Astrocyte (in vitro differentiated cells and primary cell): ENCODE data around the gene MAP3K14. TPM values are rescaled to one million over a fixed set of nuclear protein-coding genes. Genes with fewer than 3 reads are reported as not detected.

Source experiments
- DNase-seq: peaks from one replicate; pipeline ENCODE4 v3.0.0-alpha.2; 2010; ENCODE audit warnings: low read depth
- FAIRE-seq: peaks from 2 replicates; lab custom pipeline; 2011; peaks lifted over from hg19 to GRCh38; lab: Jason Lieb, UNC
- H2AFZ ChIP-seq: 2 replicates; pipeline ENCODE4 v1.6.0; 2012; ENCODE audit warnings: low read depth, low read length, inconsistent platforms
- H3K27ac ChIP-seq: 2 replicates; pipeline ENCODE4 v1.5.1; 2011; ENCODE audit warnings: low read depth, low read length, inconsistent platforms
- H3K27me3 ChIP-seq: 2 replicates; pipeline ENCODE4 v1.6.0; 2011; ENCODE audit warnings: low read length, inconsistent platforms; ENCODE audit not compliant: insufficient read depth
- H3K36me3 ChIP-seq: 2 replicates; pipeline ENCODE4 v1.5.1; 2011; ENCODE audit warnings: low read length, inconsistent platforms; ENCODE audit not compliant: insufficient read depth
- H3K4me1 ChIP-seq: 2 replicates; pipeline ENCODE4 v1.5.1; 2011; ENCODE audit warnings: low read length, inconsistent platforms; ENCODE audit not compliant: insufficient read depth
- H3K4me2 ChIP-seq: 2 replicates; pipeline ENCODE4 v1.6.0; 2012; ENCODE audit warnings: low read length, inconsistent platforms
- H3K4me3 ChIP-seq: 2 replicates; pipeline ENCODE4 v1.5.1; 2011; ENCODE audit warnings: low read depth, mild to moderate bottlenecking, low read length, inconsistent platforms; ENCODE audit not compliant: insufficient read depth
- H3K79me2 ChIP-seq: 2 replicates; pipeline ENCODE4 v1.6.0; 2012; ENCODE audit warnings: mild to moderate bottlenecking, low read length, inconsistent platforms; ENCODE audit not compliant: insufficient read depth
- H3K9ac ChIP-seq: 2 replicates; pipeline ENCODE4 v1.6.0; 2012; ENCODE audit warnings: mild to moderate bottlenecking, low read length, inconsistent platforms
- H3K9me3 ChIP-seq: 2 replicates; pipeline ENCODE4 v1.5.1; 2012; ENCODE audit warnings: low read depth, mild to moderate bottlenecking, low read length, inconsistent platforms; ENCODE audit not compliant: insufficient read depth
- H4K20me1 ChIP-seq: 2 replicates; pipeline ENCODE4 v1.6.0; 2012; ENCODE audit warnings: low read length, inconsistent platforms; ENCODE audit not compliant: insufficient read depth
- H3K27ac Mint-ChIP-seq: one replicate; pipeline ENCODE4 v1.8.0; 2021; ENCODE audit warnings: mild to moderate bottlenecking, mixed read lengths; ENCODE audit not compliant: unreplicated experiment
- H3K27me3 Mint-ChIP-seq: one replicate; pipeline ENCODE4 v1.8.0; 2021; ENCODE audit warnings: low read depth, mixed read lengths; ENCODE audit not compliant: unreplicated experiment
- H3K36me3 Mint-ChIP-seq: one replicate; pipeline ENCODE4 v1.8.0; 2021; ENCODE audit warnings: low read depth, mixed read lengths; ENCODE audit not compliant: unreplicated experiment
- H3K4me1 Mint-ChIP-seq: one replicate; pipeline ENCODE4 v1.8.0; 2021; ENCODE audit warnings: low read depth, mixed read lengths; ENCODE audit not compliant: unreplicated experiment
- H3K4me3 Mint-ChIP-seq: one replicate; pipeline ENCODE4 v1.8.0; 2021; ENCODE audit warnings: mild to moderate bottlenecking, moderate library complexity, mixed read lengths; ENCODE audit not compliant: unreplicated experiment
- H3K9me3 Mint-ChIP-seq: one replicate; pipeline ENCODE4 v1.8.0; 2021; ENCODE audit warnings: mild to moderate bottlenecking, mixed read lengths; ENCODE audit not compliant: unreplicated experiment
- EZH2 ChIP-seq: IDR thresholded peaks from 2 replicates; pipeline ENCODE4 v1.6.1; 2012; ENCODE audit warnings: mild to moderate bottlenecking, low read length, inconsistent platforms; ENCODE audit not compliant: insufficient read depth
- total RNA-seq: library from RNA; stranded (reverse); gene quantifications from 2 replicates; pipeline ENCODE4 v1.2.1, GENCODE V29; 2021
- TF ChIP-seq, protein P1 (sequence below): IDR thresholded peaks from 2 replicates; pipeline ENCODE4 v1.5.1; 2011; ENCODE audit warnings: low read depth, mild to moderate bottlenecking, inconsistent platforms, low read length, moderate library complexity; ENCODE audit not compliant: insufficient read depth

MAP3K14 gene
- total RNA-seq, 1 donor from 2014 or later, result 10.8 TPM

DNA sequence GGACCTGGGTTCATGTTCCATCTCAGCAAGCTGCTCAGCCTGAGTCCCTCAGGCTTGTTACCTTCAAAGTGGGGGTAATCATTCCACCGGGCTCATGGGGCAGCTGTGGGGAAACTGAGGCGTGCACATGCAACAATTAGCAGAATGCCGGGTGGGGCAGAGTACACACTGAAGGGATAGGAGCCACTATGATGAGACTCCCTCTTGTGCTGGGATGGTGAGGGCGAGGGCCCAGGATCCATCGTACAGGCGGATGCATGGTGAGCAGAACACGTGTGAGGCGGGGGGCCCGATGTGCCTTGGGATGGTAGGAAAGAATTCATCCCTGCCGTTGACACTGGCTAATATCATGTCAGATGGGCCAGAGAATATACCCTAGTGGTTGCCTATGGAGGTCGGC lies 25.5 kb upstream of the MAP3K14 start:
- H3K36me3 ChIP-seq, result no peaks in the 10 kb centered on the region
- no peaks in the 10 kb centered on the region for H3K9me3 Mint-ChIP-seq
- peak overlapping the region; percentile 39 for H3K27ac ChIP-seq
- H3K4me3 ChIP-seq, result no peak overlapping the region
- H3K27ac Mint-ChIP-seq, result peak overlapping the region; percentile 49
- no peaks in the 10 kb centered on the region for H3K27me3 Mint-ChIP-seq
- H4K20me1 ChIP-seq, result no peaks in the 10 kb centered on the region
- H3K4me1 ChIP-seq, result peaks cover 16% of the 10 kb centered on the region
- no peak for DNase-seq
- H3K27me3 ChIP-seq, result no peaks in the 10 kb centered on the region
- peak overlapping the region; percentile 66 for H2AFZ ChIP-seq
- H3K4me1 Mint-ChIP-seq, result peaks cover 10% of the 10 kb centered on the region
- no peak overlapping the region for H3K4me3 Mint-ChIP-seq
- H3K9ac ChIP-seq, result no peak overlapping the region
- no peaks in the 10 kb centered on the region for H3K79me2 ChIP-seq
- H3K4me2 ChIP-seq, result peak overlapping the region; percentile 55
- FAIRE-seq, result no peak
- H3K9me3 ChIP-seq, result no peaks in the 10 kb centered on the region
- no peaks in the 10 kb centered on the region for H3K36me3 Mint-ChIP-seq
- TF ChIP-seq EZH2, result no peak
- TF ChIP-seq, protein P1, sequence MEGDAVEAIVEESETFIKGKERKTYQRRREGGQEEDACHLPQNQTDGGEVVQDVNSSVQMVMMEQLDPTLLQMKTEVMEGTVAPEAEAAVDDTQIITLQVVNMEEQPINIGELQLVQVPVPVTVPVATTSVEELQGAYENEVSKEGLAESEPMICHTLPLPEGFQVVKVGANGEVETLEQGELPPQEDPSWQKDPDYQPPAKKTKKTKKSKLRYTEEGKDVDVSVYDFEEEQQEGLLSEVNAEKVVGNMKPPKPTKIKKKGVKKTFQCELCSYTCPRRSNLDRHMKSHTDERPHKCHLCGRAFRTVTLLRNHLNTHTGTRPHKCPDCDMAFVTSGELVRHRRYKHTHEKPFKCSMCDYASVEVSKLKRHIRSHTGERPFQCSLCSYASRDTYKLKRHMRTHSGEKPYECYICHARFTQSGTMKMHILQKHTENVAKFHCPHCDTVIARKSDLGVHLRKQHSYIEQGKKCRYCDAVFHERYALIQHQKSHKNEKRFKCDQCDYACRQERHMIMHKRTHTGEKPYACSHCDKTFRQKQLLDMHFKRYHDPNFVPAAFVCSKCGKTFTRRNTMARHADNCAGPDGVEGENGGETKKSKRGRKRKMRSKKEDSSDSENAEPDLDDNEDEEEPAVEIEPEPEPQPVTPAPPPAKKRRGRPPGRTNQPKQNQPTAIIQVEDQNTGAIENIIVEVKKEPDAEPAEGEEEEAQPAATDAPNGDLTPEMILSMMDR, result no peak

- H3K36me3 ChIP-seq, result no peaks in the 10 kb centered on the region
- H3K4me3 ChIP-seq, result no peak overlapping the region
- no peaks in the 10 kb centered on the region for H3K9me3 ChIP-seq
- peak; percentile 80 for DNase-seq
- H4K20me1 ChIP-seq, result no peaks in the 10 kb centered on the region
- peak overlapping the region; percentile 39 for H3K27ac ChIP-seq
- H3K27me3 Mint-ChIP-seq, result no peaks in the 10 kb centered on the region
- no peaks in the 10 kb centered on the region for H3K36me3 Mint-ChIP-seq
- peak overlapping the region; percentile 49 for H3K27ac Mint-ChIP-seq
- H3K79me2 ChIP-seq, result no peaks in the 10 kb centered on the region
- H3K4me1 Mint-ChIP-seq, result peaks cover 10% of the 10 kb centered on the region
- peak overlapping the region; percentile 52 for H3K4me3 Mint-ChIP-seq
- TF ChIP-seq, protein P1, result no peak
- no peak for TF ChIP-seq EZH2
- no peak overlapping the region for H3K9ac ChIP-seq
- peak overlapping the region; percentile 55 for H3K4me2 ChIP-seq
- FAIRE-seq, result no peak
- H3K4me1 ChIP-seq, result peaks cover 16% of the 10 kb centered on the region
- H3K27me3 ChIP-seq, result no peaks in the 10 kb centered on the region
- peak overlapping the region; percentile 66 for H2AFZ ChIP-seq
- no peaks in the 10 kb centered on the region for H3K9me3 Mint-ChIP-seq
Observed at GRCh38 chr17:45341533-45342158, 24.8 kb upstream of the MAP3K14 start.
